OCI-LY1 (cell line): ENCODE measurements around the gene TTC28.

ENCODE experiments used
- H2AFZ ChIP-seq: fragments of 200-600 bp; sonication (generic), shearing (Covaris generic); 2 replicates; pipeline ENCODE4 v1.6.0; 2014; ENCODE audit warnings: antibody characterized with exemption, mild to moderate bottlenecking, low read length
- H3F3A ChIP-seq: fragments of 200-600 bp; sonication (generic), shearing (Covaris generic); 2 replicates; pipeline ENCODE4 v1.6.0; 2014; ENCODE audit warnings: mild to moderate bottlenecking, antibody characterized with exemption, low read length, moderate library complexity; ENCODE audit not compliant: insufficient read depth
- H3K27ac ChIP-seq: fragments of 200-600 bp; sonication (generic); 2 replicates; pipeline ENCODE4 v1.5.1; 2014; ENCODE audit warnings: low read length, mixed run types, mild to moderate bottlenecking, low read depth; ENCODE audit not compliant: poor library complexity, severe bottlenecking
- H3K27me3 ChIP-seq: fragments of 200-600 bp; sonication (generic); 2 replicates; pipeline ENCODE4 v1.6.0; 2014; ENCODE audit warnings: antibody characterized with exemption, mild to moderate bottlenecking, low read length, moderate library complexity; ENCODE audit not compliant: insufficient read depth
- H3K36me3 ChIP-seq: fragments of 200-600 bp; sonication (generic); 2 replicates; pipeline ENCODE4 v1.6.1; 2014; ENCODE audit warnings: mild to moderate bottlenecking, antibody characterized with exemption, low read length, moderate library complexity, mixed read lengths; ENCODE audit not compliant: insufficient read depth
- H3K4me1 ChIP-seq: fragments of 200-600 bp; sonication (generic); 2 replicates; pipeline ENCODE4 v1.5.1; 2014; ENCODE audit warnings: mild to moderate bottlenecking, low read length, moderate library complexity; ENCODE audit not compliant: insufficient read depth, severe bottlenecking
- H3K4me2 ChIP-seq: fragments of 200-600 bp; sonication (generic), shearing (Covaris generic); 2 replicates; pipeline ENCODE4 v1.6.1; 2014; ENCODE audit warnings: low read length
- H3K4me3 ChIP-seq: fragments of 200-600 bp; sonication (generic); 2 replicates; pipeline ENCODE4 v1.5.1; 2014; ENCODE audit warnings: low read length, low read depth, mild to moderate bottlenecking, mixed read lengths; ENCODE audit not compliant: poor library complexity, severe bottlenecking
- H3K79me2 ChIP-seq: fragments of 200-600 bp; shearing (Covaris generic); 2 replicates; pipeline ENCODE4 v1.6.1; 2016; ENCODE audit warnings: mixed run types, low read length, mixed read lengths; ENCODE audit not compliant: insufficient read depth
- H3K9ac ChIP-seq: fragments of 200-600 bp; sonication (generic), shearing (Covaris generic); 2 replicates; pipeline ENCODE4 v1.6.1; 2014; ENCODE audit warnings: mild to moderate bottlenecking, low read length, mixed read lengths
- H3K9me2 ChIP-seq: fragments of 200-600 bp; sonication (generic), shearing (Covaris generic); 2 replicates; pipeline ENCODE4 v1.6.1; 2014; ENCODE audit warnings: low read depth, mild to moderate bottlenecking, low read length, mixed read lengths
- H3K9me3 ChIP-seq: fragments of 200-600 bp; shearing (Covaris generic); 2 replicates; pipeline ENCODE4 v1.6.1; 2014; ENCODE audit warnings: low read length, mixed read lengths
- H4K20me1 ChIP-seq: fragments of 200-600 bp; sonication (generic), shearing (Covaris generic); 2 replicates; pipeline ENCODE4 v1.6.0; 2016; ENCODE audit warnings: mild to moderate bottlenecking, low read length; ENCODE audit not compliant: insufficient read depth
- CTCF ChIP-seq: fragments of 200-600 bp; sonication (generic), shearing (Covaris generic); IDR thresholded peaks from 2 replicates; pipeline ENCODE4 v1.5.1; 2017; ENCODE audit warnings: mild to moderate bottlenecking, antibody characterized with exemption, low read length, moderate library complexity, mixed read lengths
- EZH2 ChIP-seq: fragments of 200-600 bp; sonication (generic), shearing (Covaris generic); IDR thresholded peaks from 2 replicates; pipeline ENCODE4 v1.8.0; 2017; ENCODE audit warnings: borderline replicate concordance, mixed run types, mild to moderate bottlenecking, antibody characterized with exemption, low read length, moderate library complexity, mixed read lengths

Gene TTC28

GRCh38 chr22:28547132-28547842 lies 132.4 kb downstream of the TTC28 start:
- H3K4me3 ChIP-seq = no peak overlapping the region
- H3K4me2 ChIP-seq = no peak overlapping the region
- no peaks in the 10 kb centered on the region for H3K4me1 ChIP-seq
- H3F3A ChIP-seq = no peaks in the 10 kb centered on the region
- no peak overlapping the region for H3K9ac ChIP-seq
- H3K27ac ChIP-seq = no peak overlapping the region
- H3K27me3 ChIP-seq = no peaks in the 10 kb centered on the region
- no peak for TF ChIP-seq EZH2
- TF ChIP-seq CTCF = no peak
- no peaks in the 10 kb centered on the region for H3K36me3 ChIP-seq
- no peaks in the 10 kb centered on the region for H3K79me2 ChIP-seq
- H4K20me1 ChIP-seq = no peaks in the 10 kb centered on the region
- H3K9me2 ChIP-seq = no peaks in the 10 kb centered on the region
- no peaks in the 10 kb centered on the region for H3K9me3 ChIP-seq
- no peak overlapping the region for H2AFZ ChIP-seq

GRCh38 chr22:28544431-28544868 lies 135.2 kb downstream of the TTC28 start:
- Histone ChIP-seq H2AFZ (no peak overlapping the region), H3K36me3 (no peaks in the 10 kb centered on the region), H3K27me3 (no peaks in the 10 kb centered on the region), H3F3A (no peaks in the 10 kb centered on the region), H3K9me3 (no peaks in the 10 kb centered on the region), H3K79me2 (no peaks in the 10 kb centered on the region), H3K4me1 (no peaks in the 10 kb centered on the region), H3K9ac (no peak overlapping the region), H3K4me2 (no peak overlapping the region), H3K9me2 (no peaks in the 10 kb centered on the region), H4K20me1 (no peaks in the 10 kb centered on the region), H3K27ac (no peak overlapping the region), H3K4me3 (no peak overlapping the region)
- TF ChIP-seq EZH2 = no peak
- no peak for TF ChIP-seq CTCF

GRCh38 chr22:28542980-28543621 lies 136.5 kb downstream of the TTC28 start:
- no peak overlapping the region for H3K4me3 ChIP-seq

More at GRCh38 chr22:28542980-28543621, 136.5 kb downstream of the TTC28 start:
- H3K27ac ChIP-seq = no peak overlapping the region
- H3K9ac ChIP-seq = no peak overlapping the region
- no peaks in the 10 kb centered on the region for H3K9me3 ChIP-seq
- no peaks in the 10 kb centered on the region for H3K36me3 ChIP-seq
- H3F3A ChIP-seq = no peaks in the 10 kb centered on the region
- no peaks in the 10 kb centered on the region for H3K4me1 ChIP-seq
- TF ChIP-seq EZH2 (no peak), CTCF (no peak)
- no peak overlapping the region for H3K4me2 ChIP-seq
- no peaks in the 10 kb centered on the region for H3K9me2 ChIP-seq
- H3K27me3 ChIP-seq = no peaks in the 10 kb centered on the region
- no peak overlapping the region for H2AFZ ChIP-seq
- no peaks in the 10 kb centered on the region for H4K20me1 ChIP-seq
- no peaks in the 10 kb centered on the region for H3K79me2 ChIP-seq
